KG1 (cell line): ENCODE results near the gene EGFR.

Experiments
- DNase-seq: peaks from one replicate; lab custom pipeline; 2025; lab: John Stamatoyannopoulos, UW

Gene EGFR

DNA sequence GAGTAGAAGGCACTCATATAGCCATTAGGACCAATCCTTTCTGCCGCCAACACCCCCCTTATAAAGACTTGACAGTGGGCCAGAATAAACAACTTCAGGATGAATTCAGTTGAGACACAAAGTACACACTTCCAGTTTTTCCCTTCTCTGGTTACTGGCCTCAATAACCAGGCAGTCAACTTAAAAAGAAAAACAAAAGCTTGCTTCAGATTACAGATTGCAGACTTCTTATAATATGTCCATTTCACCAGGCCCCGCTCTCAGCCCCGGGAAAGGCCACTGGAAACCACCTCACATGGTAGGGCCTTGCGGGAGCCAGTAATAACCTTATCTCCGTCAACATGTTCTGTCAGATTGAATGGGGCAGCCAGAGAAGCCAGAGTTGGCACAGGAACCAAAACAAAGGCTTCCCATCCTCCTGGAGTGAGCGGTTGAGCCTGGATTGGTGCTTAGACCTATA, 108.8 kb downstream of the EGFR start:
- no peak for DNase-seq

DNA sequence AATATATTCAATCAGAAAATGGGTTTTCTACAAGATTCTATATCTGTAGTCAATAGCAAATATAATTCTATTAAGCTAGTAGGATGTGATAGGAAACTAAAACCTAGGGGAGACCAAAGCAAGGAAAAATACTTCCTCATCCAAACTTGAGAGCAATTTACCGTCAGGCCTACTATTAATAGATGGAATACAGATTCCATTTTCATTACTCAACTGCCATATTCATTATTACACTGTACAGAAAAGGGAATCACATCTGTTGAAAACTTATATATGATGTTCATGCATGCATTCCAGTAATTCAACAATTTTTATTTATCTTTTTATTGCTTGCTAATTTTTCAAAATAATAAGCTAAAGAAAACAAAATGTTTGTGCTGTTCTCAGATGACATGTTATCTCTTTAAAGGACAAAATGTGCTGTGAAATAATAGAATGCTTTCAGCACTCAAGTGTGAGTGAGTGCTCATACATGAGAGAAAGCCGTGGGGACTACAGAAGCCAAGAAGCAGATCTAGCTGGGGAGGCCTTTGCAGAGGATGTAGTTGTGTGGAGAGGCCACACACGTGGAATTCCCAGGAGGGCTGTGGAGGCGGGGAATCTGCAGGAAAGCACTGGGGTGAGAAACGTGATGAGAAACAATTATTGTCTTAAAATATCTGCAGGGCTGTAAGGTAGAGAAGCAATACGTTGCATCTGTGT, 110.0 kb downstream of the EGFR start:
- no peak for DNase-seq

DNA sequence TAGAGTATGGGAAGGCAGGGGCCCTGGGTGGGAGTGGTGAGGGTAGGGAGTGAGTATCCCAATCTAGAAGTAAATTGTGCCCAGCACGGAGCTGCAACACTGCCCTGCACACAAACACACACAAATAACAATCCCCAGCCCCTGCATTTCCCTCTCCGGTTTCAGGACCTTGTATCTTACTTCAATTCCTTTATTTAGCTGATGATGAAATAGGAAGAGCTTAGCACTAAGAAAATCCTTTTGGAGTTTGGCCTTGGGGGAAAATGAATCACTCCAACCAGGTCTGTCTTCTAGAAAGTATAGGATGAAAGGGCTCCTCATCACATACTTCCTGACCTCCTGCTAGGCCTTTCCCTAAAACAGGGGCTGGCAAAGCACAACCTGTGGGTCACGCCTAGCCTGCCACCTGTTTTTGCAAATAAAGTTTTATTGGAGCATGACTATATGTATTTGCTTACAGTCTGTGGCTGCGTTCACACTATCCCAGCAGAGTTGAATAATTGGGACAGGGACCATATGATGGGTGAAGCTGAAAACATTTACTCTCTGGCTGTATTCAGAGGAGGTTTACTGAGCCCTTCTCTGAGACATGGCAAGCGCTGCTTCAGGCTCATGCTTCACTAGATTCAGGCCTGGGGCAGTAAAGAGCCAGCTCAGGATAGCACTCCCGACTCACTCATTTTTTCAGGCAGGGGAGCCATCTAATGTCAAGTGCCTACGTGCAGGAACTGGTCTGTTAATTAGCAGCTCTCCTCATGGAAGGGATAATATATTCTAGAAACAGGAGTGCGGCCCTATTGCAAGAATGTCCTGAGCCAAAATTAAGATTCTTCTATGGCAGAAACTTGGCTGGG, 111.0 kb downstream of the EGFR start:
- DNase-seq: no peak

DNA sequence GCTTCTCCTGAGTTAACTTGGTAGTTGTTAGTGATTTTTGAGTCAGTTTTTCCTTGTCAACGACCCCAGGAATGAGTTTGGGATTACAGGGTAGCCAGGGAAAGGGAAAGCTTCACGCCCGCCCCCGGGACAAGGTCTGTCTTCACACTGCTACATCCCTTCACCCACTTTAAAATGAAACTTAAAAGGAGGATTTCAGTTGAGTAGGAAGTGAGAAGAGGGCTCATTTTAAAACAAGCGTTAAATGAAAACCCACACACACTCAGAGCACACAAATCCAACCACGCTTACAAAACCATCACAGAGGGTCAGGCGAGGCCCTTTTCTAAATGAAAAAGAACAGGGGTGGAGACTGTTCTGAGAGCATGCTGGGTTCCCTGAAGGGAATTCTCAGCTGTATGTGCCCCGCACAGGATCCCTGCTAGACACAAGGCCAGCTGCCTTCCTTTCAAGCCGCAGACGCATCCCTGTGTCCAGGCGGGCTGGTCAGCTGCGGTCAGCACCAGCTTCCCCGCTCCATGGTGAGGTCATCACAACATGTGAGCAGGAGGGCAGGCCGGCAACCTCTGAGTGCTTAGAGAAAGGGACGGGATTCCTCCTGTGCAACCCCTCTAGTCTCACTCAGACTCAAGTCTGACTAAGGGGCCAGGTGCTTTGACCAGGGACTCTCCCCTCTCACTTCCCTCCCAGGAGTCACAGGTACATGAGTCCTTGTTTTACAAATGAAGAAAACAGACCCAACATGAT, 111.8 kb downstream of the EGFR start:
- DNase-seq: no peak

DNA sequence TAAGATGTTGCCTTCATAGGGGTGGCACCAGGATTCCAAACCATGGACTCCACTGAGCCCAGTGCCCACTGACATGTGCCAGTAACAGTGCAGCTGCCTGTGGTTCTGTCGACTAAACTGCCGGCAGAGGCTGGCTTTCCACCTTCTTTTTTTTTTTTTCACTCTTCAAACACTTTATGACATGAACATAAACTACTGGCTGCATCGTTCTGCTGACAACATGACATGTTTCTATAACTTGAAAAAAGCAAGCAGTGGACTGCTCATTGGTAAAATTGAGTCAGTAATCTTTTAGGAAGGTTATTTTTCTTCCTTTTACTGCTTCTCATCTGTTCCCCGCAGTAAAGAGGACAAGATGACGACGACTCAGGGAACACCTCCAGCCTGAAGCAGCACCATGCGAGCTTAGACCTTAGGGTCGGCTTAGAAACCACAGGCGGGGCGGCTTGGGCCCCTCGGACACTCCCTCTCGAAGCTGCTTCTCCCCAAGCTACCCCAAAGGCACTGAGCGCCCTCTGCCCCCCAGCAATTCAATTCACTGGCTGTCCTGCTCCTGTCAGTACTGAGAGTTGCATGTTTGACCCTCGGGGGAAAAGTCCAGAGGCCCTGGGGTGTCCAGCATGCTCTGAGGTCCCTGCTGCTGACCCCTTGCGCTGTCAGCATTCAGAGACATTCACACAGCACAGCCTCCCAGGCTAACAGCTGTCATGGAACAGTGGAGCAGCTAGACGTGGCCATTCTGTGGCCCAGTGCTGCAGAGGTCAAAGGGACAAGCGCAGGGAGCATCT, 112.5 kb downstream of the EGFR start:
- no peak for DNase-seq

DNA sequence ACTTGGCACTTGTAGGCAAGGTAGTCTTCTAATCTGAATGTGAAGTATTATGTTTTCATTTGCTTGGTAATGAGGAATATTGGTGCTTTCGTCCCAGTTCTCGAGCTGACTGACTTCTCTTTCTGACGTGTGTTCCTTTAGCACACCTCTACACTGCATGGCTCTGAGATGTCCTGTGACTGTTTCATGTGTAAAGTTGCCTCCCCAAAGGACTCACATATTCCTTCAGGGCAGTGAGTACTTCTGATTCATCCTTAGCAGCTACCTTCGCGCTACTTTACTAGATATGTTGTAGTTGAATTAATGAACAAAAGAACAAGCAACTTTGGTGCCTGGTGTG, 113.7 kb downstream of the EGFR start:
- no peak for DNase-seq

DNA sequence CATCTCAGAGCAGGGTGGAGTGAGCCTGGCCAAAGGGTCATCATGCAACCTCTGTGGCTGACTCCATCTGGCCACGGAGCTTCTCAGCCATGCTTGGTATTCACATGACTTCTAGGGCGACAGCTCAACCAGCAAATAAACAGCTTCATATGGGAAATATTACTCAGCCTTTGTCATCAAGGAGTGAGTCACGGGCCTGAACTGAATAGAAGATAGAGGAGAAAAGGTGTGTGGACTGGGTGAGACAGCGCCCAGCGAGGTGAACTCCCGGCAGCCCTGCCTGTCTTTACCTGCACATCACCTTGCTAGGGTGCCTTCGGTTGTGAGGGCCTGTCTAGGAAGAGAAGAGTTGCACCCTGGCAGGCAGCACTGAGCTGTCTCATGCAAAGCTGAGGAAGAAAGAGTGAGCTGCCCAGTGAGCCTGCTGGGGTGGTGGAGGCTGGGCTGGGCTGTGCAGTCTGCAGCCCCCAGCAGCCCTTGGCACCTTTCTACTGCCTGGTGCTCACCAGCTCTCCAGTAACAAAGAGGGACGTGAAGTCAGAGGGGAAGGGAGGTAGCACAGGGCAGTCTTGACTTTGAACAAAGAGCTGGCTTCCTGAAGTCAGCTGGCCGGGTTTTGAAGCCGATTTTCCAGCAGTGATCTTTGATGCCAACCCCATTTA, 114.2 kb downstream of the EGFR start:
- no peak for DNase-seq

DNA sequence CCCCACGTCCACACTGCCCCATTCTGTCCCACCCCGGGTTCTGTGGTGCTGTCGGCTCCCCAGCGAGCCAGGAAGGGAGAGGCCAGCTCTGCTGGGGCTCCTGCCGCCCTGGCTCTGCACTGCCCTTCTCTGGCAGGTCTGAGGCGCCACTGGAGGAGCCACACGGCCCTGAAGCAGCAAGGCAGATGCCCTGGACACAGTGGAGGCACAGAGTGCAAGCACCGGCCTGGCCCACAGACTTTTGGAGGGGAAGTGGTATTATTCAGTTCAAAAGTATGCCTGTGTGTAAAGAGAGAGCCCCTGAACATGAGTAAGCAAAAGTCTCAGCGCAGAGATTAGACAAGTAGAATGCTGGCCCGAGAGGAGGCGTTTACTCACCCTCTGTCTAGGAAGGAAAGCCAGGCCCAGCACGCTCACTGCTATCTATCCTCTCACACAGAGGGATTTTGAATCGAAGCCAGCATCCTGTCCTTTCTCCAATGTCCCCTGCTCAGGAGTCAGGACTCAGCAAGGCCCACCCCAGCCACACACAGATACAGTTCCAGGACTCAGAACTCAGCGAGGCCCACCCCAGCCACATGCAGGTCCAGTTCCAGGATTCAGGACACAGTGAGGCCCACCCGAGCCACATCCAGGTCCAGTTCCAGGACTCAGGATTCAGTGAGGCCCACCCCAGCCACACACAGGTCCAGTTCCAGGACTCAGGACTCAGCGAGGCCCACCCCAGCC, 115.0 kb downstream of the EGFR start:
- no peak for DNase-seq

DNA sequence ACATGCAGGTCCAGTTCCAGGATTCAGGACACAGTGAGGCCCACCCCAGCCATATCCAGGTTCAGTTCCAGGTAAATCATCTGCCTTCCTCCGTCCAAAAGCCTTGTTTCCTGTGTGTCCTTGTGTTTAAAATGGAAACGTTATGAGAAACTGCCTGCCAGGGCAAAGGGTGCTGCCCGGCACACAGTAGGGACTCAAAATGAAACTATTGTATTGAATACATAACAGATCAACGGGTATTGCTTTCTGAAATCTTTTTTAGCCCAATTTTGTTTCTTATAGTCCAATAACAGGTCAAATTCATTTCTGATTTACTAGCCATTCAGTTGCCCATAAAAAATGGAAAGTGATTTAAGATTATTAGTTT, 115.5 kb downstream of the EGFR start:
- no peak for DNase-seq

DNA sequence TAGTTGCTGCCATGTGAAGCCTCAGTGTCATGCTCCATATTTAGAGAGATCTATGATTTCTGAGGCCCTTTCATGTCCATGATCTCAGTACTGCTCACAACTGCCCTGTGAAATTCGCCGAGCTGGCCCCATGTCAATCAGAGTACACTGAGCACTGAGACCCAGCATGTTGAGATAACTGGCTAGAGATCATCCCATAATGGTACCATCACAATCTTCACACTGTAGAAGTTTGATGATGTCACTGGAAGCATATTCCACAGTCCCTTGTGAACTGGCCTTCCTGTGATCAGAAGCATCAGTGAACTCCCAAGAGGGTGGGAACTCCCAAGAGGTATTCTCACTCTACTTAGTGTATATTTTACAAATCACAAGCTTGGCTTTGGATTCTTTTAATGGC, 116.0 kb downstream of the EGFR start:
- DNase-seq: no peak

DNA sequence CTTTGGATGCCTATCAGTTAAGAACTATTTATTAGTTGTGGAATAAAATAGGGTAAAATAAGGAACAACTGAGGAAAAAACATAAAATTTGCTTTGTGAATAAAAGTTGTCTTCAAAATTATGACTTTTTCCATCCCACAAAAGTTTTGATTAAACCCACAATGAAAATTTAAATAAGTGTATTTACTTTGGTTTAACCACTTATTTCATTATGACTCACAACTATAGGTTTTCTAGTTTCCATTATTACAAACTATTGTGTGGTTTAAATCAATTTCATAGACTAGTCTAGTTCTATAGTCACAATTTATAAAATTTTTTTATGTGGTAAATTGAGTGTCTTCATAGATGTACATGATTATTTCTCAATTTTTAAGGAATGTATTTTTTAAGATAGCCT, 116.6 kb downstream of the EGFR start:
- DNase-seq: no peak

DNA sequence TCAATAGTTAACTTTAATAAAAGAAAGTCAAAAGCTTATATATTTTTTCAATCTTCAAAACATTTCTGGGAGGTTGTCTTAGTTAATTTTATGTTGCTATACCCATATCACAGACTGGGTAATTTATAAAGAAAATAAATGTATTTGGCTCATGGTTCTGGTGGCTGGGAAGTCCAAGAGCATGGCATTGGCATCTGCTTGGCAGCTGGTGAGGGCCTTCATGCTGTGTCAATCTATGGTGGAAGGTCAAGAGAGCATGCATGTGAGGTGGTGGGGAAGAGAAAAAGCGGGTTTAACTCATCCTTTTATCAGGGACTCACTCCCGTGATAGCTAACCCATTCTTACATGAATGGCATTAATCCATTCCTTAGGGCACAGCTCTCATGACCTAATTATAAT, 119.8 kb downstream of the EGFR start:
- DNase-seq: no peak

DNA sequence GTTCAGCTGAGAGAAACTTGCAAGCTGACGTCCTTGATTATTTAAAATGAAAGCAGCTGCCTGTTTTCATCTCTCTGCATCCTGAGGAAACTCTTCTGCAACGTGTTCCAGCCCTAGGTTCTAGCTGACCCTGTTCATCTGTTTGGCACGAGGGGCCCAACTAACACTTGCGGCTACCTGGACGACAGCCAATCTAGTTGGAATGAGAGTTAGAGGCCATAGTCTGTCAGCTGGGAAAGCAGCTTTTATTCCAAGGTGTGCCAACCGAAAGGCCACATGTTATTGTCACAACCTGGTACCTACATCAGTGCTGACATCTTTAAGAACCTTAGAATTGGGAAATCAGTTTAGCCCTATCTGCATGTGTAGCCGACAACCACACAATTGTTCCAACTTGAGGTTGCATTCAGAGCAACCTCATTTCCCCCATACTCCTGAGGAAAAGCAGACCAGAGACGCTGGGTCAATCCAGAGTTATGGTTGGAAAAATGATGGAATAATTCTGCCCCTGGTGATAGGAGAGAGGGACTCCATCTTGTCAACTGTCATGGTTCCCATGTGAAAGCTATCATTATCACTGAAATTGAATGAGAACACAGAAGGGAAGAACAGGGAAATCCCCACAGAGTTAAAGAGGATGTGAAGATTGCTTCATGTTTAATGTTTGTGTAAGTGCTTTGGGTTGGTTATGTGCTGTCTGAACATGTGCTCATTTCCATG, 121.6 kb downstream of the EGFR start:
- DNase-seq: no peak

DNA sequence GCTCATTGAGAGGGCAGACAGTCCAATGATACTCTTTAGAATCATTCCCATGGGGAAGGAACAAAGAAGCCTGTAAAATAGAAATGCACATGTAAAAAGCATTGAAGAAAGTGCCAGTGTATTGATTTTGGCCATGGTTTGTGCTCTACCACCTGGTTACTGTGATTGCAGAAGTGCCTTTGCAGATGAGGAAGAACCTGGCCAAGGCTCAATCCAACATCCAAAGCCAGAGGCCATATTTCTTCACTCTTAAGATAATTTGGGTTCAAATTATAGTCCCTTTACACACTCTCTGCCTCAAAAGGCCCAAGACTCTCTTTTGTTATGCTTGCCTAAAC, 122.1 kb downstream of the EGFR start:
- DNase-seq: no peak

DNA sequence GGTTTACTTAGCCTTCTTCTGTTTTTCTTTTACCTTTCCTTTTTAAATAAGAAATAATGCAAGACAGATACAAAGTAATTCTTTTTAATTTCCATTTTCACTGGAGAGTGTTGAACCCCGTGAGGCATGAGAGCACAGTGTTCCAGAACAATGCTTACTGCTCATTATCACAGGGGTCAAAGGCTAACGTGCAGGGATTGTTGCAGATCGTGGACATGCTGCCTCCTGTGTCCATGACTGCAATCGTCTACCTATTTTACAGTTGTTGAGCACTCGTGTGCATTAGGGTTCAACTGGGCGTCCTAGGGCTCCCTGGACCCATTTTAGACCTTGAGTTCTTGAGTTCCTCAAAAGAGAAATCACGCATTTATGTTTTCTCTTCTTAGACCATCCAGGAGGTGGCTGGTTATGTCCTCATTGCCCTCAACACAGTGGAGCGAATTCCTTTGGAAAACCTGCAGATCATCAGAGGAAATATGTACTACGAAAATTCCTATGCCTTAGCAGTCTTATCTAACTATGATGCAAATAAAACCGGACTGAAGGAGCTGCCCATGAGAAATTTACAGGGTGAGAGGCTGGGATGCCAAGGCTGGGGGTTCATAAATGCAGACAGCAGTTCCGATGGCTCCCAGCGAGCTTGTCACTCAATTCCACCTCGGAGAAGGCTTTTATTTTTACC, 124.2 kb downstream of the EGFR start:
- no peak for DNase-seq

DNA sequence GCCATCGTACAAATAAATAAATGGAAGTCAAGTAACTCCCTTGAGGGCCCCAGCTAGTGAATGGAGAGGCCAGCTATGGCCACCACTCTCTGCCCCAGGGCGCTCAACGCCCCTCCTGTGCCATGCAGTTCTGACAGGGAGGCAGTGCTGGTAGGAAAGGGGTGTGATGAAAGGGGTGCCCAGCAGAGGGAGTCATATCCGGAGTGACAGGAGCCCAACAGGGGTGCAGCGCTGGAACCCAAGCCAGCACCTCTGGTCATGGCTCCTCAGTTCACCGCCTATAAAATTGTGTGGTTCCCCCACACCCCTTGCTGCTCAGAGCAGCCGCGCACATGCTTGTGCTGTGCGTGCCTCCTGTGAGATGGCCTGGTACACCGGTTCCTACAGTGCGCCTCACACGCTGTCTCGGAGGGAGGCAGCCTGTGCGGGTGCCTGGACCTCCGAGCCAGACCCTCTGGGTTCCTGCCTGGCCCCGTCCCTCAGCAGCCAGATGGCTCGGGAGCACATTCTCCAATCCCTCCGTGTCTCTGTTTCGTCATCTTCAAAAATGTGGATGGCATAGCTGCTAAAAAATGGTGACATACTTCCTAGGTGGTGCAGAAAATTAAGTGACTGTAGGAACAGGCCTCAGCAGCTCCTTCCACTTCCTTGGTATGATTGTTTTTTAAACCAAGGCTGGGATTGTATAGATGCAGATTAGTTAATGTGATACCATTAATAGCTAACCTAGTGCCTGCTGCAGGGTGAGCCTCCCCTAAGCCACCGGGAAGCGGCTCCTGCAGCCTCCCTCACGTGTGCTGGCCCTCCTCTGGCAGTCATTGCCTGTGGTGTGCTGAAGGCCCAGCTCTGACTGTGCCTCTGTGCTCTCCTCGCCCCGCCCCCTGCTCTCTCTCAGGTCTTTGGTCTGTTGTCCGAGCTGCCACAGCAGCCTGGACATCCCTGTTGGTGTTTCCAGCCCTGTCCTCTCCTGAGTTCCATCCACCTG, 125.8 kb downstream of the EGFR start:
- DNase-seq: no peak

DNA sequence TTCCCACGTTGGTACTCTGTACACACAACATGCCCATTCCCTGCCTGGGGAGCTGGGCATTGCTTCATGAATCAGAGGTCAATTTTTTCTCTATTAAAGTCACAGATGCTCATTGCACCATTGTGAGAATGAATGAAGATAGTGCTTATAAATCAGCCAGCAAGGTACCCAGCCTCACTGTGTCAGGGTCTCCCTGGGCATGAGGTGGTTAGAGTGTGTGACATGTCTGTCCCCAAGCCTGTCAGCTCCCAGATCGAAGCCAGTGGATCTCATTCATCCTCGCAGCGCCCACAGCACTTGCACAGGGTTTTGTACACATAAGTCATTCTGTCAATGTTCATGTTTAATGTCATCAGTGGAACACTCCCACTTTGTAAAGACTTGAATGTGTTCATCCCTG, 126.8 kb downstream of the EGFR start:
- no peak for DNase-seq

DNA sequence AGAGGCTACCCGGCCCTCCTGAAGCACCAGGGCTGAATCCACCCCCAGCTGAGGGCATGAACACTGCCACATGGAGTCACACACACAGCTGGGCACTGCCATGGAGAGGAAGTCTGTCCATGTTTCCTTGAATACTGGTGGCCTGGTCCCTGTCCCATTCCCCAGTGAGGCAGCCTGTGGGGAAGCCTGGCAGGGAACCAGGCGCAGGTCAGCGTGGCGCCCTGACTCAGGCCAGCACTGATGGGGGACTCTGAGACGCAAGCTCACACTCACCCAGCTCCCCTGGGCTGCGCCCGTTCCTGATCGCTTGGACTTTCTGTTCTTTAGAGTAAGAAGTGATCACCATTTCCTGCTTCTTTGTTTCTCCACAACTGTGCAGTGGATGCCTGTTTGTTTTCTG, 128.3 kb downstream of the EGFR start:
- DNase-seq: no peak

DNA sequence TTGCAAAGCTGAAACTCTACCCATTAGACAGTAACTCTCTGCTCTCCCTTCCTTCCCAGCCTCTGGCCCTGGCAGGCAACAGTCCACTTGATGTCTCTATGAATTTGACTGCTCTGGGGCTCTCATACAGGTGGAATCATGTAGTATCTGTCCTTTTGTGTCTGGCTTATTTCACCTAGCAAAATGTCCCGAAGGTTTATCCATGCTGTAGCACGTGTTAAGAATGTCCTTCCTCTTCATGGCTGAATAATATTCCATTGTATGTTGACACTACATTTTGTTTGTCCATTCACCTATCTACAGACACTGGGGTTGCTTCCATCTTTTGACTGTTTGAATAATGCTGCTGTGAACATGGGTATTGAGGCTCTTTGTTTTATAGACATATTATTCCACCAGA, 128.9 kb downstream of the EGFR start:
- DNase-seq: no peak
